GM12878 (cell line): ENCODE data around the gene SLFN14.

Source experiments
- BHLHE40 ChIP-seq, 2 experiments: fragments of 450-650 bp in 1 of 2; IDR thresholded peaks; 2 replicates each; pipeline ENCODE4 v1.6.1; 2011 to 2017; ENCODE audit warnings: low read depth in 2 of 2, borderline replicate concordance in 1 of 2, improper control_type of control experiment in 1 of 2, low read length in 1 of 2, mild to moderate bottlenecking in 1 of 2
- CBFB ChIP-seq: IDR thresholded peaks from 2 replicates; pipeline ENCODE4 v1.6.1; 2016; ENCODE audit warnings: antibody characterized with exemption, low read depth
- CHD4 ChIP-seq: fragments of 200-600 bp; sonication (generic); IDR thresholded peaks from 2 replicates; pipeline ENCODE4 v1.6.1; 2016; ENCODE audit warnings: mild to moderate bottlenecking
- ESRRA ChIP-seq: IDR thresholded peaks from 2 replicates; pipeline ENCODE4 v1.6.1; 2012; ENCODE audit warnings: mild to moderate bottlenecking, low read length, improper control_type of control experiment
- GABPA ChIP-seq: IDR thresholded peaks from 2 replicates; pipeline ENCODE4 v1.6.1; 2014; ENCODE audit warnings: antibody characterized with exemption, low read depth, mild to moderate bottlenecking, inconsistent platforms
- NFIC ChIP-seq: IDR thresholded peaks from 2 replicates; pipeline ENCODE4 v1.6.1; 2012; ENCODE audit warnings: low read depth, mild to moderate bottlenecking, inconsistent platforms, low read length, moderate library complexity
- PAX5 ChIP-seq: IDR thresholded peaks from 2 replicates; pipeline ENCODE4 v1.6.1; 2011; ENCODE audit warnings: low read depth, low read length, borderline replicate concordance
- RELA ChIP-seq: fragments of 450-650 bp; IDR thresholded peaks from 2 replicates; pipeline ENCODE4 v1.8.0; 2014; ENCODE audit warnings: borderline replicate concordance; ENCODE audit not compliant: partially characterized antibody
- RUNX3 ChIP-seq: IDR thresholded peaks from 2 replicates; pipeline ENCODE4 v1.6.1; 2012; ENCODE audit warnings: low read length, inconsistent platforms
- YBX1 ChIP-seq: fragments of 450-650 bp; IDR thresholded peaks from 2 replicates; pipeline ENCODE4 v1.6.1; 2016; ENCODE audit warnings: antibody characterized with exemption
- TF ChIP-seq, protein P1 (sequence below), 3 experiments: IDR thresholded peaks in 2 of 3; conservative IDR thresholded peaks in 1 of 3; 2 replicates each; pipeline ENCODE4 v1.5.1; 2011; ENCODE audit warnings: low read depth in 3 of 3, low read length in 3 of 3, mild to moderate bottlenecking in 3 of 3, control low read depth in 2 of 3, moderate library complexity in 2 of 3, inconsistent platforms in 1 of 3, mixed read lengths in 1 of 3; ENCODE audit not compliant: control insufficient read depth in 2 of 3, insufficient read depth in 1 of 3; ENCODE audit errors: extremely low read depth in 1 of 3

GRCh38 chr17:35546487-35546886 is 14.1 kb downstream of the SLFN14 start:
- TF ChIP-seq CHD4 = no peak
- TF ChIP-seq, protein P1, sequence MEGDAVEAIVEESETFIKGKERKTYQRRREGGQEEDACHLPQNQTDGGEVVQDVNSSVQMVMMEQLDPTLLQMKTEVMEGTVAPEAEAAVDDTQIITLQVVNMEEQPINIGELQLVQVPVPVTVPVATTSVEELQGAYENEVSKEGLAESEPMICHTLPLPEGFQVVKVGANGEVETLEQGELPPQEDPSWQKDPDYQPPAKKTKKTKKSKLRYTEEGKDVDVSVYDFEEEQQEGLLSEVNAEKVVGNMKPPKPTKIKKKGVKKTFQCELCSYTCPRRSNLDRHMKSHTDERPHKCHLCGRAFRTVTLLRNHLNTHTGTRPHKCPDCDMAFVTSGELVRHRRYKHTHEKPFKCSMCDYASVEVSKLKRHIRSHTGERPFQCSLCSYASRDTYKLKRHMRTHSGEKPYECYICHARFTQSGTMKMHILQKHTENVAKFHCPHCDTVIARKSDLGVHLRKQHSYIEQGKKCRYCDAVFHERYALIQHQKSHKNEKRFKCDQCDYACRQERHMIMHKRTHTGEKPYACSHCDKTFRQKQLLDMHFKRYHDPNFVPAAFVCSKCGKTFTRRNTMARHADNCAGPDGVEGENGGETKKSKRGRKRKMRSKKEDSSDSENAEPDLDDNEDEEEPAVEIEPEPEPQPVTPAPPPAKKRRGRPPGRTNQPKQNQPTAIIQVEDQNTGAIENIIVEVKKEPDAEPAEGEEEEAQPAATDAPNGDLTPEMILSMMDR (IDR thresholded peaks at IDR 0.05 in 2 of 3, conservative IDR thresholded peaks at IDR 0.05 in 1 of 3; ENCODE audit: control insufficient read depth in 2 of 3, extremely low read depth in 1 of 3, insufficient read depth in 1 of 3, low read depth in 3 of 3, low read length in 3 of 3) = no peak
- TF ChIP-seq CBFB = no peak
- TF ChIP-seq RUNX3 = no peak
- no peak for TF ChIP-seq ESRRA
- no peak for TF ChIP-seq GABPA
- no peak for TF ChIP-seq PAX5
- TF ChIP-seq YBX1 = no peak
- TF ChIP-seq NFIC = no peak
- no peak for TF ChIP-seq BHLHE40 (IDR thresholded peaks at IDR 0.05; ENCODE audit: borderline replicate concordance in 1 of 2, low read depth in 2 of 2, low read length in 1 of 2)
- no peak for TF ChIP-seq RELA
